Mucosa of rectum (tissue), 2 donors: ENCODE measurements around the gene GGA2.

ENCODE experiments used
- H3K27ac ChIP-seq, 2 donors: one replicate each; pipeline ENCODE4 v1.7.0; 2013; ENCODE audit warnings: inconsistent platforms in 2 of 2, low read depth in 2 of 2, low read length in 2 of 2
- H3K27me3 ChIP-seq, 2 donors: one replicate each; pipeline ENCODE4 v1.7.0; 2013; ENCODE audit warnings: low read length in 2 of 2; ENCODE audit not compliant: control insufficient read depth in 2 of 2, insufficient read depth in 2 of 2
- H3K36me3 ChIP-seq, 2 donors: one replicate each; pipeline ENCODE4 v1.7.0; 2013; ENCODE audit warnings: low read length in 2 of 2; ENCODE audit not compliant: control insufficient read depth in 2 of 2, insufficient read depth in 2 of 2
- H3K4me1 ChIP-seq, 2 donors: one replicate each; pipeline ENCODE4 v1.7.0; 2013; ENCODE audit warnings: low read length in 2 of 2, mild to moderate bottlenecking in 1 of 2; ENCODE audit not compliant: control insufficient read depth in 2 of 2, insufficient read depth in 2 of 2
- H3K4me3 ChIP-seq, 2 donors: one replicate each; pipeline ENCODE4 v1.7.0; 2013; ENCODE audit warnings: low read length in 2 of 2
- H3K9ac ChIP-seq, 2 donors: one replicate each; pipeline ENCODE4 v1.7.0; 2013; ENCODE audit warnings: low read length in 2 of 2, low read depth in 1 of 2, mild to moderate bottlenecking in 1 of 2
- H3K9me3 ChIP-seq, 2 donors: one replicate each; pipeline ENCODE4 v1.7.0; 2013; ENCODE audit warnings: low read length in 2 of 2; ENCODE audit not compliant: control insufficient read depth in 2 of 2
- donor health status: healthy.
- donor health status: Normal muscosa, but diverticular disease.

Gene GGA2

DNA sequence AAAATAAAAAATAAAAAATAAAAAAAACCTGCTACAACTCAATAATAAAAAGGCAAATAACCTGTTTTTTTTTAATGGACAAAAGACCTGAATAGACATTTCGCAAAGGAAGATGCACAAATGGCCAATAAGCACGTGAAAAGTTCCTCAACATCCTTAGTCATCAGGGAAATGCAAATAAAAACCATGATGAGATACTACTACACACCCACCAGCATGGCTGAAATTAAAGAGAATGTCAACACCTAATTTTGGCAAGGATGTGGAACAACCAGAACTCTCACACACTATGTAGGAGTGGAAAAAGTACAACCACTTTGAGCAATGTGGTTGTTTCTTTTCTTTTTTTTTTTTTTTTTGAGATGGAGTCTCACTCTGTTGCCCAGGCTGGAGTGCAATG is 81.9 kb downstream of the GGA2 start:
- H3K36me3 ChIP-seq, result peaks cover 25 to 26% of the 10 kb centered on the region in 2 donors
- no peak overlapping the region for H3K9ac ChIP-seq
- H3K4me3 ChIP-seq, result no peak overlapping the region
- H3K9me3 ChIP-seq, result no peaks in the 10 kb centered on the region
- H3K4me1 ChIP-seq, result peaks cover 5 to 19% of the 10 kb centered on the region in 2 donors
- no peaks in the 10 kb centered on the region for H3K27me3 ChIP-seq
- no peak overlapping the region for H3K27ac ChIP-seq

GRCh38 chr16:23424292-23424958 is 85.9 kb downstream of the GGA2 start:
- H3K36me3 ChIP-seq, result peaks cover 4 to 6% of the 10 kb centered on the region in 2 donors
- peaks cover 5 to 15% of the 10 kb centered on the region in 2 donors for H3K4me1 ChIP-seq
- no peaks in the 10 kb centered on the region for H3K27me3 ChIP-seq
- peak overlapping the region in 1 of 2 donors; percentile 67 for H3K9ac ChIP-seq
- no peaks in the 10 kb centered on the region for H3K9me3 ChIP-seq
- no peak overlapping the region for H3K4me3 ChIP-seq
- peak overlapping the region; percentile 70 to 91 for H3K27ac ChIP-seq

- Histone ChIP-seq H3K9me3 (no peaks in the 10 kb centered on the region), H3K27ac (peak overlapping the region; percentile 85 to 91), H3K9ac (peak overlapping the region in 1 of 2 donors; percentile 58), H3K4me3 (no peak overlapping the region), H3K27me3 (no peaks in the 10 kb centered on the region), H3K4me1 (peaks cover 5 to 15% of the 10 kb centered on the region in 2 donors), H3K36me3 (peaks cover 5 to 6% of the 10 kb centered on the region in 2 donors)
These were observed 86.7 kb downstream of the GGA2 start for GRCh38 chr16:23423496-23424049.

- H3K27ac ChIP-seq, result no peak overlapping the region
- H3K9ac ChIP-seq, result no peak overlapping the region
- peaks cover 5 to 15% of the 10 kb centered on the region in 2 donors for H3K4me1 ChIP-seq
- peaks cover 19 to 32% of the 10 kb centered on the region in 2 donors for H3K36me3 ChIP-seq
- H3K9me3 ChIP-seq, result no peaks in the 10 kb centered on the region
- no peaks in the 10 kb centered on the region for H3K27me3 ChIP-seq
- H3K4me3 ChIP-seq, result no peak overlapping the region
These were observed 90.3 kb downstream of the GGA2 start for GRCh38 chr16:23420011-23420410.

- H3K27ac ChIP-seq, result no peak overlapping the region
- H3K27me3 ChIP-seq, result no peaks in the 10 kb centered on the region
- peaks cover 31 to 58% of the 10 kb centered on the region in 2 donors for H3K36me3 ChIP-seq
These were observed 93.5 kb downstream of the GGA2 start for GRCh38 chr16:23416816-23417215.

GRCh38 chr16:23414731-23415130 is 95.6 kb downstream of the GGA2 start:
- Histone ChIP-seq H3K4me1 (peaks cover 0 to 5% of the 10 kb centered on the region in 2 donors), H3K4me3 (no peak overlapping the region), H3K9me3 (no peaks in the 10 kb centered on the region), H3K27ac (no peak overlapping the region), H3K36me3 (peaks cover 36 to 65% of the 10 kb centered on the region in 2 donors), H3K27me3 (no peaks in the 10 kb centered on the region), H3K9ac (no peak overlapping the region)

More at GRCh38 chr16:23416816-23417215, 93.5 kb downstream of the GGA2 start:
- H3K4me3 ChIP-seq, result no peak overlapping the region
- no peaks in the 10 kb centered on the region for H3K4me1 ChIP-seq
- H3K9ac ChIP-seq, result no peak overlapping the region
- no peaks in the 10 kb centered on the region for H3K9me3 ChIP-seq
